ENCODE results near the gene IL24.

Gene IL24

DNA sequence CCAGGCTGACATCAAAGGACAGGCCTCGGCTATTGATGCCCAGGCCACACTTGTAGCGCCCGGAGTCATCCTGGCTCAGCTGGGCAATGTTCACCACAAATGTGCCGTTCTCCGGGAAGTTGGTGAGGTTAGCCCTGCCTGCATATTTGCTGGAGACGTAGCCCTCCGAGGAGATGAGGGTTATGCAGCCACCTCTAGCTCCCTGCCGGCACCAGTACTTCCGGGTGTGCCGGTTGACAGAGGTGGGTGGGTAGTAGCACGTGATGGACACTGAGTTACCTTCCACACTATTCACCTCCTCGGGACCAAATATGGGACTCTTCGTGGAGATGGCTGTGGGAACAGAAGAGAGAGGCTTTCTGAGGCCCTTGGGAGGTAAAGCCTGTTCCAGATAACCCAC, 41.9 kb downstream of the IL24 start:
- no peak for DNase-seq (ENCODE audit: low read depth in 1 of 2, low spot score in 1 of 2)
- TF ChIP-seq SPI1 (IDR thresholded peaks at IDR 0.05; ENCODE audit: borderline replicate concordance, low read depth), result no peak
- no peak for TF ChIP-seq POLR2AphosphoS5 (IDR thresholded peaks at IDR 0.05; ENCODE audit: low read depth)
- TF ChIP-seq, protein P1, sequence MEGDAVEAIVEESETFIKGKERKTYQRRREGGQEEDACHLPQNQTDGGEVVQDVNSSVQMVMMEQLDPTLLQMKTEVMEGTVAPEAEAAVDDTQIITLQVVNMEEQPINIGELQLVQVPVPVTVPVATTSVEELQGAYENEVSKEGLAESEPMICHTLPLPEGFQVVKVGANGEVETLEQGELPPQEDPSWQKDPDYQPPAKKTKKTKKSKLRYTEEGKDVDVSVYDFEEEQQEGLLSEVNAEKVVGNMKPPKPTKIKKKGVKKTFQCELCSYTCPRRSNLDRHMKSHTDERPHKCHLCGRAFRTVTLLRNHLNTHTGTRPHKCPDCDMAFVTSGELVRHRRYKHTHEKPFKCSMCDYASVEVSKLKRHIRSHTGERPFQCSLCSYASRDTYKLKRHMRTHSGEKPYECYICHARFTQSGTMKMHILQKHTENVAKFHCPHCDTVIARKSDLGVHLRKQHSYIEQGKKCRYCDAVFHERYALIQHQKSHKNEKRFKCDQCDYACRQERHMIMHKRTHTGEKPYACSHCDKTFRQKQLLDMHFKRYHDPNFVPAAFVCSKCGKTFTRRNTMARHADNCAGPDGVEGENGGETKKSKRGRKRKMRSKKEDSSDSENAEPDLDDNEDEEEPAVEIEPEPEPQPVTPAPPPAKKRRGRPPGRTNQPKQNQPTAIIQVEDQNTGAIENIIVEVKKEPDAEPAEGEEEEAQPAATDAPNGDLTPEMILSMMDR (IDR thresholded peaks at IDR 0.05; ENCODE audit: insufficient read depth, low read length), result no peak
- no peak for TF ChIP-seq GABPA (IDR thresholded peaks at IDR 0.05; ENCODE audit: low read depth)
- TF ChIP-seq, protein P2, sequence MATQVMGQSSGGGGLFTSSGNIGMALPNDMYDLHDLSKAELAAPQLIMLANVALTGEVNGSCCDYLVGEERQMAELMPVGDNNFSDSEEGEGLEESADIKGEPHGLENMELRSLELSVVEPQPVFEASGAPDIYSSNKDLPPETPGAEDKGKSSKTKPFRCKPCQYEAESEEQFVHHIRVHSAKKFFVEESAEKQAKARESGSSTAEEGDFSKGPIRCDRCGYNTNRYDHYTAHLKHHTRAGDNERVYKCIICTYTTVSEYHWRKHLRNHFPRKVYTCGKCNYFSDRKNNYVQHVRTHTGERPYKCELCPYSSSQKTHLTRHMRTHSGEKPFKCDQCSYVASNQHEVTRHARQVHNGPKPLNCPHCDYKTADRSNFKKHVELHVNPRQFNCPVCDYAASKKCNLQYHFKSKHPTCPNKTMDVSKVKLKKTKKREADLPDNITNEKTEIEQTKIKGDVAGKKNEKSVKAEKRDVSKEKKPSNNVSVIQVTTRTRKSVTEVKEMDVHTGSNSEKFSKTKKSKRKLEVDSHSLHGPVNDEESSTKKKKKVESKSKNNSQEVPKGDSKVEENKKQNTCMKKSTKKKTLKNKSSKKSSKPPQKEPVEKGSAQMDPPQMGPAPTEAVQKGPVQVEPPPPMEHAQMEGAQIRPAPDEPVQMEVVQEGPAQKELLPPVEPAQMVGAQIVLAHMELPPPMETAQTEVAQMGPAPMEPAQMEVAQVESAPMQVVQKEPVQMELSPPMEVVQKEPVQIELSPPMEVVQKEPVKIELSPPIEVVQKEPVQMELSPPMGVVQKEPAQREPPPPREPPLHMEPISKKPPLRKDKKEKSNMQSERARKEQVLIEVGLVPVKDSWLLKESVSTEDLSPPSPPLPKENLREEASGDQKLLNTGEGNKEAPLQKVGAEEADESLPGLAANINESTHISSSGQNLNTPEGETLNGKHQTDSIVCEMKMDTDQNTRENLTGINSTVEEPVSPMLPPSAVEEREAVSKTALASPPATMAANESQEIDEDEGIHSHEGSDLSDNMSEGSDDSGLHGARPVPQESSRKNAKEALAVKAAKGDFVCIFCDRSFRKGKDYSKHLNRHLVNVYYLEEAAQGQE (IDR thresholded peaks at IDR 0.05; ENCODE audit: insufficient replicate concordance, low read depth), result no peak
- no peak overlapping the region for H3K4me3 ChIP-seq (replicated peaks; ENCODE audit: insufficient read depth, low read length)

DNA sequence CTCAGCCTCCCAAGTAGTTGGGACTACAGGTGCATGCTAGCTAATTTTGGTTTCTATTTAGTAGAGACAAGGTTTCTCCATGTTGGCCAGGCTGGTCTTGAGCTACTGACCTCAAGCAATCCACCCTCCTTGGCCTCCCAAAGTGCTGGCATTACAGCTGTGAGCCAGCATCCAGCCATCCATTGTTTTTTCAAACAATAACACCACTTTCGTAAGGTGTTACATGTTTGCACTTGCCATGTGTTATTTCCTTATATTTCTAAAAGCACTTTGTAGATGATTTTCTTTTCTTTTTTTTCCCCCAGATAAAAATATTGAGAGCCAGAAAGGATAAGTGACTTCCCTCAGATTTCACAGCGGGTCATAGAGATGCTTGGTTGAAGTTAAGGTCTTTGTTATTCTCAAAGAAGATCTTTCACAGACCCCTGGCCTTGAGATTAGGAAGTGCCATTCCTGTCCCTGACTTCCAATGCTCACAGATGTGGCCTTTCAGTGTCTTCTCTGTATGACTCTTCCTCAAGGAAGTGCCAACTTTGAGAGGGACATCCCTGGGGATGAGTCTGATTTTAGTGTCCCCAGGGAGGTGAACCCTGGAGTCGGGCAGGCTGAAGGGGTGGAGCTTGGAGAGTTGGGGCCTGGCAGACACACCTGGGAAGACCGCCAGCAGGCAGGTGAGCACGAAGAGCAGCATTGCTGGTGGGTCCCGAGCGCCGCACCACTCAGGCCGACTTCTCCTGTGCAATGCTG, 42.8 kb downstream of the IL24 start:
- Histone ChIP-seq H3K4me3 (replicated peaks; ENCODE audit: insufficient read depth, low read length) (no peak overlapping the region), H3K27ac (replicated peaks) (no peak overlapping the region), H3K27me3 (ENCODE audit: insufficient read depth, poor library complexity, severe bottlenecking) (peaks cover 3% of the 10 kb centered on the region)
- TF ChIP-seq, protein P2 (IDR thresholded peaks at IDR 0.05; ENCODE audit: insufficient replicate concordance, low read depth), result no peak
- TF ChIP-seq GABPA (IDR thresholded peaks at IDR 0.05; ENCODE audit: low read depth) (no peak), SPI1 (IDR thresholded peaks at IDR 0.05; ENCODE audit: borderline replicate concordance, low read depth) (no peak), POLR2AphosphoS5 (IDR thresholded peaks at IDR 0.05; ENCODE audit: low read depth) (no peak)
- TF ChIP-seq, protein P1 (IDR thresholded peaks at IDR 0.05; ENCODE audit: insufficient read depth, low read length), result no peak
- DNase-seq (ENCODE audit: low read depth in 1 of 2, low spot score in 1 of 2), result no peak

More for the DNA sequence above, 41.9 kb downstream of the IL24 start:
- H3K27ac ChIP-seq (replicated peaks), result no peak overlapping the region
- H3K27me3 ChIP-seq (ENCODE audit: insufficient read depth, poor library complexity, severe bottlenecking), result peaks cover 3% of the 10 kb centered on the region

DNA sequence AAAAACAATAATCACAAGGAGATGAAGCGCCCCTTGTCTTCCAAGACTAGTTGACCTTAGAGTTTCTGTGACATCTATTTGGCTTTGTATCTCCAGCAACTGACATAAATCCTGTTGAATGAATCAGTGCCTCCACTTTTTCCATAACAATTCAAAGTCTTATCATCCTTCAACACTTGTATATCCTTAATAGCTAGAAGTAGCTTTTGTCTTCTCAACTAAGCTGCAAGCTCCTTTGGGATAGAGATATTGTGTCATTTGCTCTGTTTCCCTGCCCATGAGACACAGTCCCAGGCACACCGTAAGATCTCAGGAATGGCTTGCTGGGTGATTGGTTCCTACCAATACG, 43.3 kb downstream of the IL24 start:
- no peak overlapping the region for H3K4me3 ChIP-seq (replicated peaks; ENCODE audit: insufficient read depth, low read length)
- TF ChIP-seq, protein P2 (IDR thresholded peaks at IDR 0.05; ENCODE audit: insufficient replicate concordance, low read depth), result no peak
- TF ChIP-seq SPI1 (IDR thresholded peaks at IDR 0.05; ENCODE audit: borderline replicate concordance, low read depth) (no peak), GABPA (IDR thresholded peaks at IDR 0.05; ENCODE audit: low read depth) (no peak), POLR2AphosphoS5 (IDR thresholded peaks at IDR 0.05; ENCODE audit: low read depth) (no peak)
- TF ChIP-seq, protein P1 (IDR thresholded peaks at IDR 0.05; ENCODE audit: insufficient read depth, low read length), result no peak
- peaks cover 3% of the 10 kb centered on the region for H3K27me3 ChIP-seq (ENCODE audit: insufficient read depth, poor library complexity, severe bottlenecking)
- no peak overlapping the region for H3K27ac ChIP-seq (replicated peaks)
- DNase-seq (ENCODE audit: low read depth in 1 of 2, low spot score in 1 of 2), result no peak

Measured in HL-60 (cell line).